IMR-90 (cell line): ENCODE results near the gene SGSM2. TPM values are rescaled to one million over a fixed set of nuclear protein-coding genes. Genes with fewer than 3 reads are reported as not detected.
A peak's percentile ranks its signal among the peaks of the same experiment; 100 is the strongest.

Experiments used
- ATAC-seq: fragments of 200-7000 bp; cut with Tn5 transposase; 2 replicates; pipeline ENCODE4 v1.9.1; 2020; ENCODE audit warnings: low read depth, mild to moderate bottlenecking, moderate library complexity
- BruUV-seq: library from RNA; stranded (reverse); fragments of 400-500 nt; replicated peaks from 2 replicates; lab custom pipeline; 2021; lab: Mats Ljungman, UMichigan
- CTCF ChIA-PET: fragments of 300-600 bp; formaldehyde crosslinking; extraction: SDS; loops from one replicate; lab custom pipeline; 2021; ENCODE audit warnings: antibody characterized with exemption; lab: Yijun Ruan, JAX
- POLR2A ChIA-PET: fragments of 300-600 bp; sonication (Branson Sonifier 250); formaldehyde crosslinking; loops from one replicate; lab custom pipeline; 2022; ENCODE audit warnings: antibody characterized with exemption; ENCODE audit not compliant: unreplicated experiment; lab: Charles Lee
- DNase-seq: peaks from one replicate; pipeline ENCODE4 v3.0.0; 2013
- H2AFZ ChIP-seq: replicated peaks from 2 replicates; pipeline ENCODE3; 2013; ENCODE audit warnings: low read length, mild to moderate bottlenecking; ENCODE audit not compliant: poor library complexity
- H2AK5ac ChIP-seq: 2 replicates; pipeline ENCODE4 v1.6.1; 2013; ENCODE audit warnings: low read depth, low read length, inconsistent platforms
- H2AK9ac ChIP-seq: replicated peaks from 2 replicates; pipeline ENCODE3; 2013; ENCODE audit warnings: mild to moderate bottlenecking, low read depth, low read length, moderate library complexity; ENCODE audit not compliant: poor library complexity
- H2BK120ac ChIP-seq: 2 replicates; pipeline ENCODE4 v1.6.1; 2013; ENCODE audit warnings: low read depth, low read length, inconsistent platforms
- H2BK15ac ChIP-seq: 3 replicates; pipeline ENCODE4 v1.6.1; 2013; ENCODE audit warnings: low read depth, low read length, inconsistent platforms
- H2BK20ac ChIP-seq: 2 replicates; pipeline ENCODE4 v1.6.1; 2013; ENCODE audit warnings: low read depth, mild to moderate bottlenecking, inconsistent platforms, low read length, moderate library complexity
- H2BK5ac ChIP-seq: 2 replicates; pipeline ENCODE4 v1.6.1; 2013; ENCODE audit warnings: mild to moderate bottlenecking, low read depth, low read length, inconsistent platforms; ENCODE audit not compliant: poor library complexity, severe bottlenecking
- H3K14ac ChIP-seq: replicated peaks from 2 replicates; pipeline ENCODE4 v1.6.1; 2013; ENCODE audit warnings: low read depth, low read length, inconsistent platforms
- H3K18ac ChIP-seq: 2 replicates; pipeline ENCODE4 v1.6.1; 2013; ENCODE audit warnings: low read depth, low read length, control low read depth
- H3K23ac ChIP-seq: 2 replicates; pipeline ENCODE4 v1.6.1; 2013; ENCODE audit warnings: low read depth, low read length, inconsistent platforms
- H3K27ac ChIP-seq: 2 replicates; pipeline ENCODE4 v1.5.1; 2013; ENCODE audit warnings: mild to moderate bottlenecking, control low read depth, low read length; ENCODE audit not compliant: insufficient read depth
- H3K27me3 ChIP-seq: 2 replicates; pipeline ENCODE4 v1.6.1; 2013; ENCODE audit warnings: low read length; ENCODE audit not compliant: control insufficient read depth, insufficient read depth
- H3K36me3 ChIP-seq: 2 replicates; pipeline ENCODE4 v1.6.1; 2013; ENCODE audit warnings: low read length, mixed read lengths; ENCODE audit not compliant: control insufficient read depth, insufficient read depth
- H3K4ac ChIP-seq: 2 replicates; pipeline ENCODE4 v1.6.1; 2013; ENCODE audit warnings: low read depth, low read length, inconsistent platforms
- H3K4me1 ChIP-seq: 2 replicates; pipeline ENCODE4 v1.6.1; 2013; ENCODE audit warnings: low read length, mixed read lengths; ENCODE audit not compliant: control insufficient read depth, insufficient read depth
- H3K4me2 ChIP-seq: 2 replicates; pipeline ENCODE4 v1.6.1; 2013; ENCODE audit warnings: low read depth, mild to moderate bottlenecking, control low read depth, low read length, moderate library complexity
- H3K4me3 ChIP-seq: 2 replicates; pipeline ENCODE4 v1.5.1; 2013; ENCODE audit warnings: low read depth, mild to moderate bottlenecking, control low read depth, low read length, moderate library complexity; ENCODE audit not compliant: insufficient read depth
- H3K56ac ChIP-seq: 2 replicates; pipeline ENCODE4 v1.6.1; 2013; ENCODE audit warnings: low read length, inconsistent platforms; ENCODE audit not compliant: insufficient read depth; ENCODE audit errors: extremely low read depth
- H3K79me1 ChIP-seq, 2 experiments: 2 replicates each; pipeline ENCODE4 v1.6.1; 2013; ENCODE audit warnings: low read length in 2 of 2, inconsistent platforms in 1 of 2, low read depth in 1 of 2
- H3K9ac ChIP-seq: 2 replicates; pipeline ENCODE4 v1.6.1; 2013; ENCODE audit warnings: low read depth, low read length, control low read depth
- H3K9me1 ChIP-seq: 2 replicates; pipeline ENCODE4 v1.6.1; 2013; ENCODE audit warnings: low read length, inconsistent platforms; ENCODE audit not compliant: insufficient read depth
- H3K9me3 ChIP-seq: 2 replicates; pipeline ENCODE4 v1.6.1; 2013; ENCODE audit warnings: low read length; ENCODE audit not compliant: control insufficient read depth, insufficient read depth
- H4K20me1 ChIP-seq: 2 replicates; pipeline ENCODE4 v1.6.1; 2013; ENCODE audit warnings: low read length, inconsistent platforms; ENCODE audit not compliant: insufficient read depth
- H4K5ac ChIP-seq: 2 replicates; pipeline ENCODE4 v1.6.1; 2013; ENCODE audit warnings: mild to moderate bottlenecking, low read depth, low read length, control low read depth
- H4K8ac ChIP-seq, 2 experiments: 2 replicates each; pipeline ENCODE4 v1.6.1; 2013; ENCODE audit warnings: low read depth in 2 of 2, low read length in 2 of 2, control low read depth in 1 of 2, inconsistent platforms in 1 of 2
- H4K91ac ChIP-seq: 2 replicates; pipeline ENCODE4 v1.6.1; 2013; ENCODE audit warnings: low read depth, low read length, inconsistent platforms; ENCODE audit not compliant: insufficient read depth
- BHLHE40 ChIP-seq: fragments of 150-350 bp; IDR thresholded peaks from 2 replicates; pipeline ENCODE4 v1.6.1; 2016; ENCODE audit warnings: mild to moderate bottlenecking, low read depth, low read length
- CEBPB ChIP-seq: IDR thresholded peaks from 2 replicates; pipeline ENCODE4 v1.6.1; 2012; ENCODE audit warnings: low read depth, low read length, improper control_type of control experiment
- MAZ ChIP-seq: IDR thresholded peaks from 2 replicates; pipeline ENCODE4 v1.6.1; 2012; ENCODE audit warnings: low read depth, mild to moderate bottlenecking, low read length, improper control_type of control experiment, moderate library complexity, borderline replicate concordance
- MXI1 ChIP-seq: IDR thresholded peaks from 2 replicates; pipeline ENCODE4 v1.6.1; 2012; ENCODE audit warnings: low read depth, mild to moderate bottlenecking, low read length, moderate library complexity, borderline replicate concordance
- RAD21 ChIP-seq: IDR thresholded peaks from 2 replicates; pipeline ENCODE4 v1.6.1; 2012; ENCODE audit warnings: low read length, improper control_type of control experiment
- RCOR1 ChIP-seq: IDR thresholded peaks from 2 replicates; pipeline ENCODE4 v1.6.1; 2012; ENCODE audit warnings: mild to moderate bottlenecking, low read length, improper control_type of control experiment; ENCODE audit not compliant: insufficient replicate concordance
- RFX5 ChIP-seq: IDR thresholded peaks from 2 replicates; pipeline ENCODE4 v1.8.0; 2012; ENCODE audit warnings: low read depth, mild to moderate bottlenecking, low read length, moderate library complexity
- WGBS, 2 experiments: methylation state at CpG; one replicate each; pipeline versions ENCODE4 v1.1.5 to v1.1.7; 2013; ENCODE audit warnings: missing lambda C conversion rate in 2 of 2; ENCODE audit not compliant: insufficient read length in 1 of 2; ENCODE audit errors: extremely low coverage in 2 of 2; 5-methylcytosine and 5-hydroxymethylcytosine counted together
- dilution Hi-C: fragments of 300-500 bp; cut with HindIII; formaldehyde crosslinking; loops from one replicate; pipeline ENCODE4 v1.14.3; 2018; ENCODE audit warnings: low sequenced_read_pairs; ENCODE audit not compliant: unreplicated experiment
- in situ Hi-C: fragments of 300-500 bp; cut with MboI; formaldehyde crosslinking; loops from 3 replicates; pipeline ENCODE4 v1.14.3; 2019; ENCODE audit warnings: low sequenced_read_pairs, inconsistent platforms, mixed read lengths
- intact Hi-C: fragments of 100-400 bp; cut with micrococcal nuclease; formaldehyde crosslinking; loops from 2 replicates; pipeline ENCODE4 v1.10.0; 2022
- polyA plus RNA-seq, 3 experiments: library from polyadenylated mRNA; depleted of rRNA; stranded (reverse); fragments of >200 nt; gene quantifications; 2 replicates each; pipeline ENCODE4 v1.2.3, GENCODE V29; 2012; ENCODE audit warnings: low replicate concordance in 1 of 3
- total RNA-seq: library from RNA; depleted of rRNA; stranded (reverse); fragments of >200 nt; gene quantifications from 2 replicates; pipeline ENCODE4 v1.2.3, GENCODE V29; 2012
- TF ChIP-seq, protein P1 (sequence below): fragments of 150-350 bp; IDR thresholded peaks from 2 replicates; pipeline ENCODE4 v1.6.1; 2017; ENCODE audit warnings: mild to moderate bottlenecking, antibody characterized with exemption, low read length, low read depth

The SGSM2 gene
- total and polyA plus RNA-seq, 2 of the 4 experiments (the other 2 are of a cell fraction): 13.6 to 81.2 TPM

DNA sequence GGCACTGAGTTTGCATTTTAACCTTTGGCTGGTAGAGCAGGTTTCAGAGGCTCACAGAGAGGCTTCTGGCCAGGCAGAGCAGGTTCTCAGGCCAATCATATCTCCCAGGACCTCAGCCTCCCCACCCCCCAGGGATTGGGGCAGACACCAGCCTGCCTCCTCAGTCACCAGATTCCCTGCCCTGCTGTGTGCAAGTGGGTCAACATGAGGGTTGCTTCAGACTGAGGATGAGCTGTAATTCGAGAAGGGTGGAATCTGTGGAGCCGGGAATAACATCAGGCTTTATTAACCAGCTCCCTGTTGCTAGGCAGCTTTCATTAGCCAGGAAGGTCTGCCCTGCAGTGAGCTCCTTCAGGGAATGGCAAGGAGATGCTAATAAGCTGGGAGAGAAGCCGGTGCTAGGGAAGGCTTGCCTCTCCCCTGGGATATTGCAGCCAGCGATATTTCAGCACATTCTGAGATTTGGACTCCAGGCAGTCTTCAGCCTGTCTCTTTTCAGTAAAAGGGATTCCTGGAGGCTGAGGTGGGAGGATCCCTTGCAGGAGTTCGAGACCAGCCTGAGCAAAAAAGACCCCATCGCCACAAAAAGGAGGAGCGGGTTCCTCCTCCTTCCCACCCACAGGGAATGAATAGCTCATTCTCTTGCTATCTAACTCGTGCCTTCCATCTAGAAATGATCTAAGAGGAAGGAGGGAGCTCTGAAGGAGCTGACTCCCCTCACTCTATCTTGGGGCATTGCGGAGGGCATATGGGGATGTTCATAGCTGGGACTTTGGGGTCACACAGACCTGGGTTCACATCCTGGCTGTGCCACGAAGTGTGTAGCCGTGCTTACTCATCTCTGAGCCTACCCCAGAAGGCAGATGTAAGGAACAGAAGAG lies 10.7 kb downstream of the SGSM2 start:
- Histone ChIP-seq H3K18ac (no peak overlapping the region; the same call in 1 of the 2 replicates), H3K56ac (no peak overlapping the region), H3K4ac (0 out of 2 replicates have a peak overlapping the region, but pooled peaks have one; percentile 29), H3K79me1 (peaks cover 10 to 37% of the 10 kb centered on the region in 2 experiments; a peak in 3 of 4 replicates), H2AFZ (peak overlapping the region; percentile 72), H3K4me2 (peak overlapping the region; percentile 29; the same call in 1 of the 2 replicates), H2AK5ac (peak overlapping the region; percentile 70; the same call in 1 of the 2 replicates), H3K27me3 (no peaks in the 10 kb centered on the region), H2AK9ac (peak overlapping the region; percentile 5), H4K91ac (no peak overlapping the region), H4K5ac (no peak overlapping the region), H3K9me1 (peaks cover 13% of the 10 kb centered on the region), H4K8ac (no peak overlapping the region; a peak in 1 of 4 replicates), H3K9ac (no peak overlapping the region), H3K14ac (peak overlapping the region; percentile 16; the same call in 1 of the 2 replicates), H2BK20ac (no peak overlapping the region), H3K4me1 (peaks cover 9% of the 10 kb centered on the region), H3K23ac (peak overlapping the region; percentile 51; the same call in 1 of the 2 replicates), H3K9me3 (no peaks in the 10 kb centered on the region), H2BK120ac (no peak overlapping the region), H3K36me3 (peaks cover 17% of the 10 kb centered on the region), H4K20me1 (peaks cover 26% of the 10 kb centered on the region), H2BK15ac (no peak overlapping the region), H3K27ac (peak overlapping the region; percentile 4; the same call in 1 of the 2 replicates), H2BK5ac (no peak overlapping the region), H3K4me3 (no peak overlapping the region)
- in situ Hi-C loops: no loop called here
- ATAC-seq (peak; percentile 96), DNase-seq (peak; percentile 91)
- TF ChIP-seq RFX5: peak; percentile 93
- no peak for TF ChIP-seq RAD21
- TF ChIP-seq BHLHE40: peak; percentile 27; the same call in 1 of the 2 replicates
- TF ChIP-seq, protein P1, sequence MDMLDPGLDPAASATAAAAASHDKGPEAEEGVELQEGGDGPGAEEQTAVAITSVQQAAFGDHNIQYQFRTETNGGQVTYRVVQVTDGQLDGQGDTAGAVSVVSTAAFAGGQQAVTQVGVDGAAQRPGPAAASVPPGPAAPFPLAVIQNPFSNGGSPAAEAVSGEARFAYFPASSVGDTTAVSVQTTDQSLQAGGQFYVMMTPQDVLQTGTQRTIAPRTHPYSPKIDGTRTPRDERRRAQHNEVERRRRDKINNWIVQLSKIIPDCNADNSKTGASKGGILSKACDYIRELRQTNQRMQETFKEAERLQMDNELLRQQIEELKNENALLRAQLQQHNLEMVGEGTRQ: no peak
- 0 out of 2 replicates have a peak, but pooled peaks have one; percentile 25 for TF ChIP-seq MXI1
- peak; percentile 90 for TF ChIP-seq CEBPB
- peak; percentile 50; the same call in 1 of the 2 replicates for TF ChIP-seq MAZ
- peak; percentile 37 for TF ChIP-seq RCOR1
- CTCF ChIA-PET: interaction anchor here (1.4 kb wide), 1 partner anchor 12 kb away, joined by 4 read pairs; the partner anchor contains the start of gene TSR1
- BruUV-seq: no TSS peak
- intact Hi-C loops: no loop called here
- dilution Hi-C loops: no loop called here
- 0% methylated on average over 1 of the region's 11 CpGs; no CpG with 5 or more reads in 1 of the 2 experiments for WGBS, 2 experiments
- POLR2A ChIA-PET: interaction anchor here (0.6 to 1.0 kb wide), 2 partner anchors 9 to 176 kb away, joined by 4 to 12 read pairs; no protein-coding TSS in a partner anchor
